ENCODE results near the gene FAAH2. TPM values are rescaled to one million over a fixed set of nuclear protein-coding genes. Genes with fewer than 3 reads are reported as not detected.
A peak's percentile ranks its signal among the peaks of the same experiment; 100 is the strongest.
"Not testable (repeated sequence)": the region's sequence is repeated elsewhere in the genome, so short reads cannot be mapped to it uniquely, and the experiment has no call there.

FAAH2 gene
- total and polyA plus RNA-seq, 12 donors = 0.10 to 0.95 (median 0.32) TPM; not detected in 2

GRCh38 chrX:57380026-57380796 is 93.7 kb downstream of the FAAH2 start:
- DNase-seq = no peak
- WGBS, 2 donors = 94 to 95% methylated on average over 3 of the region's 3 CpGs
- intact Hi-C loops (cut with DNase I) = no loop called here

GRCh38 chrX:57394162-57394561 is 107.7 kb downstream of the FAAH2 start:
- H3K4me1 ChIP-seq; H3K27me3 ChIP-seq; H3K36me3 ChIP-seq; DNase-seq; intact Hi-C loops (cut with DNase I); H3K4me3 ChIP-seq; ATAC-seq; H3K27ac ChIP-seq: not testable (repeated sequence)
- WGBS, 2 donors = 88 to 90% methylated on average over 7 of the region's 7 CpGs
- peaks cover 0 to 17% (median 0%) of the 10 kb centered on the region in 11 donors for H3K9me3 ChIP-seq

More at GRCh38 chrX:57380026-57380796, 93.7 kb downstream of the FAAH2 start:
- no peaks in the 10 kb centered on the region for H3K36me3 ChIP-seq
- no peak for ATAC-seq
- no peak overlapping the region for H3K4me3 ChIP-seq
- no peaks in the 10 kb centered on the region for H3K9me3 ChIP-seq
- H3K27me3 ChIP-seq = peaks cover 0 to 13% (median 0%) of the 10 kb centered on the region in 7 donors
- H3K27ac ChIP-seq = no peak overlapping the region
- no peak for TF ChIP-seq CTCF (IDR thresholded peaks at IDR 0.05)
- no peaks in the 10 kb centered on the region for H3K4me1 ChIP-seq

- H3K4me1 ChIP-seq; H3K36me3 ChIP-seq; DNase-seq; H3K27ac ChIP-seq; H3K4me3 ChIP-seq; intact Hi-C loops (cut with DNase I); H3K27me3 ChIP-seq; ATAC-seq: not testable (repeated sequence)
- WGBS, 2 donors = 80 to 84% methylated on average over 5 of the region's 5 CpGs
- H3K9me3 ChIP-seq = peaks cover 0 to 45% (median 23%) of the 10 kb centered on the region in 11 donors
Measured at GRCh38 chrX:57403191-57403590, 116.7 kb downstream of the FAAH2 start.

- Histone ChIP-seq H3K36me3 (no peaks in the 10 kb centered on the region), H3K9me3 (peaks cover 0 to 48% (median 23%) of the 10 kb centered on the region in 11 donors), H3K27me3 (no peaks in the 10 kb centered on the region), H3K4me1 (no peaks in the 10 kb centered on the region), H3K4me3 (no peak overlapping the region), H3K27ac (no peak overlapping the region)
- ATAC-seq (peak in 1 of 8 donors; percentile 22), DNase-seq (no peak)
- intact Hi-C loops (cut with DNase I) = no loop called here
- 30 to 33% methylated on average over 5 of the region's 5 CpGs for WGBS, 2 donors
- no peak for TF ChIP-seq CTCF (IDR thresholded peaks at IDR 0.05)
Measured at GRCh38 chrX:57406149-57406548, 119.6 kb downstream of the FAAH2 start.

- no peak for TF ChIP-seq CTCF (IDR thresholded peaks at IDR 0.05)
- Histone ChIP-seq H3K4me1 (no peaks in the 10 kb centered on the region), H3K27me3 (no peaks in the 10 kb centered on the region), H3K27ac (no peak overlapping the region), H3K36me3 (no peaks in the 10 kb centered on the region), H3K9me3 (peaks cover 0 to 26% (median 0%) of the 10 kb centered on the region in 11 donors), H3K4me3 (no peak overlapping the region)
- intact Hi-C loops (cut with DNase I) = no loop called here
- DNase-seq = no peak
- WGBS, 2 donors = 60 to 79% methylated on average over 4 of the region's 4 CpGs
- ATAC-seq = no peak
Measured at GRCh38 chrX:57417827-57418226, 131.3 kb downstream of the FAAH2 start.

All from heart right ventricle (tissue), 16 donors.